GM23248 (cell line): ENCODE measurements around the gene DGKI. TPM values are rescaled to one million over a fixed set of nuclear protein-coding genes. Genes with fewer than 3 reads are reported as not detected.
A peak's percentile ranks its signal among the peaks of the same experiment; 100 is the strongest.

ENCODE experiments used
- DNase-seq: peaks from one replicate; pipeline ENCODE4 v3.0.0-alpha.2; 2015
- H2AFZ ChIP-seq: fragments of 200-600 bp; sonication (generic); 2 replicates; pipeline ENCODE4 v1.6.1; 2016; ENCODE audit warnings: antibody characterized with exemption
- H3F3A ChIP-seq: fragments of 200-600 bp; sonication (generic); 2 replicates; pipeline ENCODE4 v1.6.1; 2016; ENCODE audit warnings: mild to moderate bottlenecking, antibody characterized with exemption, mixed run types; ENCODE audit not compliant: insufficient read depth
- H3K27ac ChIP-seq: fragments of 200-600 bp; sonication (generic); 2 replicates; pipeline ENCODE4 v1.5.1; 2016; ENCODE audit warnings: mild to moderate bottlenecking
- H3K27me3 ChIP-seq: fragments of 200-600 bp; sonication (generic); replicated peaks from 2 replicates; pipeline ENCODE4 v1.6.1; 2016; ENCODE audit warnings: mild to moderate bottlenecking; ENCODE audit not compliant: insufficient read depth
- H3K36me3 ChIP-seq: fragments of 200-600 bp; sonication (generic); 2 replicates; pipeline ENCODE4 v1.6.1; 2016; ENCODE audit warnings: low read depth, mild to moderate bottlenecking
- H3K4me1 ChIP-seq: fragments of 200-600 bp; sonication (generic); 2 replicates; pipeline ENCODE4 v1.6.1; 2016; ENCODE audit warnings: mild to moderate bottlenecking; ENCODE audit not compliant: insufficient read depth
- H3K4me2 ChIP-seq: fragments of 200-600 bp; sonication (generic); one replicate; pipeline ENCODE4 v1.6.1; 2016; ENCODE audit warnings: mild to moderate bottlenecking; ENCODE audit not compliant: unreplicated experiment
- H3K4me3 ChIP-seq: fragments of 200-600 bp; sonication (generic); 2 replicates; pipeline ENCODE4 v1.5.1; 2016; ENCODE audit warnings: mild to moderate bottlenecking
- H3K79me2 ChIP-seq: fragments of 200-600 bp; sonication (generic); 2 replicates; pipeline ENCODE4 v1.6.1; 2016; ENCODE audit warnings: mild to moderate bottlenecking; ENCODE audit not compliant: insufficient read depth
- H3K9ac ChIP-seq: fragments of 200-600 bp; sonication (generic); 2 replicates; pipeline ENCODE4 v1.6.1; 2016; ENCODE audit warnings: mild to moderate bottlenecking
- H3K9me2 ChIP-seq: fragments of 200-600 bp; sonication (generic); 2 replicates; pipeline ENCODE4 v1.6.1; 2016; ENCODE audit warnings: mixed run types, mild to moderate bottlenecking, moderate library complexity; ENCODE audit not compliant: insufficient read depth
- H3K9me3 ChIP-seq: fragments of 200-600 bp; sonication (generic); one replicate; pipeline ENCODE4 v1.6.1; 2017; ENCODE audit warnings: low read depth
- H4K20me1 ChIP-seq: fragments of 200-600 bp; sonication (generic); 2 replicates; pipeline ENCODE4 v1.6.0; 2016; ENCODE audit not compliant: insufficient read depth
- EZH2 ChIP-seq: fragments of 200-600 bp; sonication (generic); IDR thresholded peaks from 2 replicates; pipeline ENCODE4 v1.6.1; 2018; ENCODE audit warnings: antibody characterized with exemption, mild to moderate bottlenecking; ENCODE audit not compliant: insufficient read depth, poor library complexity, severe bottlenecking
- EZH2phosphoT487 ChIP-seq: fragments of 200-600 bp; sonication (generic); IDR thresholded peaks from 2 replicates; pipeline ENCODE4 v1.6.1; 2018; ENCODE audit warnings: antibody characterized with exemption, moderate library complexity, mild to moderate bottlenecking, low read depth; ENCODE audit not compliant: insufficient read depth
- WGBS, 2 experiments: methylation state at CpG; one replicate each; pipeline ENCODE4 v1.1.6; 2015 to 2017; ENCODE audit warnings: low lambda C conversion rate in 2 of 2, low coverage in 1 of 2; ENCODE audit errors: missing lambda C conversion rate in 2 of 2; 5-methylcytosine and 5-hydroxymethylcytosine counted together
- in situ Hi-C: fragments of 300-500 bp; cut with MboI; formaldehyde crosslinking; loops from 2 replicates; pipeline ENCODE4 v1.15.0; 2020
- polyA plus RNA-seq: library from polyadenylated mRNA; unstranded; fragments of >200 nt; fragmentation: Nextera tagmentation; extraction: Ambion mirVana; gene quantifications from 2 replicates; pipeline ENCODE4 v1.2.1, GENCODE V29; 2016
- total RNA-seq: library from RNA; depleted of rRNA; stranded (reverse); fragments of >200 nt; shearing (Covaris generic); gene quantifications from 2 replicates; pipeline ENCODE4 v1.2.3, GENCODE V29; 2014

The DGKI gene
- total and polyA plus RNA-seq, 2 experiments from 2014 or later: 5.4 to 25.9 TPM

GRCh38 chr7:137850972-137851945 lies 4.5 kb upstream of the DGKI start:
- Histone ChIP-seq H2AFZ (no peak overlapping the region), H3F3A (peaks cover 69% of the 10 kb centered on the region), H3K79me2 (peaks cover 6% of the 10 kb centered on the region; the same call in 1 of the 2 replicates), H3K36me3 (peaks cover 27% of the 10 kb centered on the region), H4K20me1 (no peaks in the 10 kb centered on the region), H3K9ac (no peak overlapping the region), H3K4me3 (no peak overlapping the region), H3K27me3 (no peaks in the 10 kb centered on the region), H3K9me2 (no peaks in the 10 kb centered on the region), H3K4me1 (peaks cover 31% of the 10 kb centered on the region), H3K27ac (peak overlapping the region; percentile 71), H3K9me3 (no peaks in the 10 kb centered on the region), H3K4me2 (peak overlapping the region; percentile 46)
- DNase-seq: peak; percentile 73
- WGBS, 2 experiments: 74 to 76% methylated on average over 6 of the region's 6 CpGs
- TF ChIP-seq EZH2 (no peak), EZH2phosphoT487 (no peak)
- in situ Hi-C loops: no loop called here

GRCh38 chr7:137850571-137850970 lies 3.8 kb upstream of the DGKI start:
- Histone ChIP-seq H3K9ac (no peak overlapping the region), H3K4me1 (peaks cover 33% of the 10 kb centered on the region), H3K79me2 (peaks cover 5% of the 10 kb centered on the region), H3K9me3 (no peaks in the 10 kb centered on the region), H3F3A (peaks cover 69% of the 10 kb centered on the region), H3K27ac (peak overlapping the region; percentile 71), H2AFZ (no peak overlapping the region), H3K9me2 (no peaks in the 10 kb centered on the region), H3K36me3 (peaks cover 21% of the 10 kb centered on the region), H4K20me1 (no peaks in the 10 kb centered on the region), H3K4me3 (no peak overlapping the region), H3K27me3 (no peaks in the 10 kb centered on the region), H3K4me2 (no peak overlapping the region)
- DNase-seq: peak; percentile 70
- TF ChIP-seq EZH2 (no peak), EZH2phosphoT487 (no peak)
- in situ Hi-C loops: no loop called here
- 32 to 48% methylated on average over 2 of the region's 2 CpGs for WGBS, 2 experiments

GRCh38 chr7:137848095-137848494 lies 1.3 kb upstream of the DGKI start:
- Histone ChIP-seq H2AFZ (no peak overlapping the region), H3K79me2 (peaks cover 30% of the 10 kb centered on the region), H3K4me3 (no peak overlapping the region), H3K4me2 (no peak overlapping the region), H3K27me3 (no peaks in the 10 kb centered on the region), H4K20me1 (no peaks in the 10 kb centered on the region), H3K9ac (no peak overlapping the region), H3K9me3 (no peaks in the 10 kb centered on the region), H3F3A (peaks cover 67% of the 10 kb centered on the region), H3K9me2 (no peaks in the 10 kb centered on the region), H3K27ac (no peak overlapping the region), H3K4me1 (peaks cover 49% of the 10 kb centered on the region), H3K36me3 (peaks cover 5% of the 10 kb centered on the region)
- TF ChIP-seq EZH2phosphoT487 (no peak), EZH2 (no peak)
- DNase-seq: no peak
- in situ Hi-C loops: no loop called here
- whole genome bisulfite sequencing, 2 experiments: 89 to 90% methylated on average over 8 of the region's 8 CpGs

- Histone ChIP-seq H3K9me3 (no peaks in the 10 kb centered on the region), H2AFZ (peak overlapping the region; percentile 64), H3F3A (peaks cover 62% of the 10 kb centered on the region), H3K27ac (peak overlapping the region; percentile 16), H4K20me1 (no peaks in the 10 kb centered on the region), H3K79me2 (peaks cover 34% of the 10 kb centered on the region), H3K4me1 (peaks cover 49% of the 10 kb centered on the region), H3K27me3 (no peaks in the 10 kb centered on the region), H3K4me3 (peak overlapping the region; percentile 74), H3K9me2 (no peaks in the 10 kb centered on the region), H3K4me2 (peak overlapping the region; percentile 85), H3K36me3 (peaks cover 3% of the 10 kb centered on the region; the same call in 1 of the 2 replicates), H3K9ac (peak overlapping the region; percentile 78)
- peak; percentile 48 for DNase-seq
- 25 to 27% methylated on average over 18 of the region's 18 CpGs for WGBS, 2 experiments
- in situ Hi-C loops: no loop called here
- TF ChIP-seq EZH2phosphoT487 (no peak), EZH2 (no peak)
These were observed 835 bp upstream of the DGKI start for GRCh38 chr7:137847568-137848050.
